OCI-LY3 (cell line): ENCODE results near the gene SOX5.
"Not testable (repeated sequence)": the region's sequence is repeated elsewhere in the genome, so short reads cannot be mapped to it uniquely, and the experiment has no call there.

Source experiments
- H2AFZ ChIP-seq: fragments of 200-600, 300-600 bp; shearing (Covaris generic); 2 replicates; pipeline ENCODE4 v1.6.0; 2014; ENCODE audit warnings: antibody characterized with exemption, low read depth, low read length
- H3K27ac ChIP-seq: fragments of 200-600, 300-600 bp; sonication (generic); 2 replicates; pipeline ENCODE4 v1.5.1; 2014; ENCODE audit warnings: mild to moderate bottlenecking, low read length, moderate library complexity, mixed read lengths
- H3K27me3 ChIP-seq: fragments of 200-600, 300-600 bp; sonication (generic); 2 replicates; pipeline ENCODE4 v1.6.1; 2014; ENCODE audit warnings: low read depth, low read length, mixed read lengths
- H3K36me3 ChIP-seq: fragments of 200-600, 300-600 bp; sonication (generic); replicated peaks from 2 replicates; pipeline ENCODE3; 2014; ENCODE audit warnings: low read depth, low read length, mixed read lengths
- H3K4me1 ChIP-seq: fragments of 300-600, 200-600 bp; sonication (generic); 2 replicates; pipeline ENCODE4 v1.6.1; 2014; ENCODE audit warnings: low read length, mixed read lengths
- H3K4me2 ChIP-seq: fragments of 200-600, 300-600 bp; sonication (generic); 2 replicates; pipeline ENCODE4 v1.6.1; 2014; ENCODE audit warnings: low read length, mixed read lengths
- H3K4me3 ChIP-seq: fragments of 300-600, 200-600 bp; sonication (generic); 2 replicates; pipeline ENCODE4 v1.5.1; 2014; ENCODE audit warnings: antibody characterized with exemption, mild to moderate bottlenecking, low read length, moderate library complexity
- H3K79me2 ChIP-seq: fragments of 300-600, 200-600 bp; shearing (Covaris generic); 2 replicates; pipeline ENCODE4 v1.6.1; 2014; ENCODE audit warnings: mild to moderate bottlenecking, low read length, mixed read lengths
- H3K9ac ChIP-seq: fragments of 300-600, 200-600 bp; shearing (Covaris generic); 2 replicates; pipeline ENCODE4 v1.6.0; 2014; ENCODE audit warnings: mild to moderate bottlenecking, low read length, moderate library complexity
- H3K9me3 ChIP-seq: fragments of 200-600, 300-600 bp; shearing (Covaris generic); 2 replicates; pipeline ENCODE4 v1.6.1; 2014; ENCODE audit warnings: low read length, mixed read lengths; ENCODE audit not compliant: insufficient read depth
- H4K20me1 ChIP-seq: fragments of 200-600, 300-600 bp; sonication (generic); 2 replicates; pipeline ENCODE4 v1.6.1; 2016; ENCODE audit warnings: low read length, mixed read lengths; ENCODE audit not compliant: insufficient read depth
- CTCF ChIP-seq: fragments of 200-600, 300-600 bp; sonication (generic); IDR thresholded peaks from 2 replicates; pipeline ENCODE4 v1.5.1; 2014; ENCODE audit warnings: antibody characterized with exemption, low read length, low read depth
- EZH2phosphoT487 ChIP-seq: fragments of 200-600 bp; shearing (Covaris generic); IDR thresholded peaks from 2 replicates; pipeline ENCODE4 v1.6.1; 2018; ENCODE audit warnings: antibody characterized with exemption, mixed run types, low read depth

SOX5 gene

GRCh38 chr12:23528316-23528715, 421.2 kb downstream of the SOX5 start:
- H3K27me3 ChIP-seq, result no peaks in the 10 kb centered on the region
- TF ChIP-seq CTCF (peak; percentile 14; the same call in 1 of the 2 replicates), EZH2phosphoT487 (no peak)
- H3K4me2 ChIP-seq, result no peak overlapping the region
- H3K79me2 ChIP-seq, result no peaks in the 10 kb centered on the region
- H3K9me3 ChIP-seq, result peaks cover 14% of the 10 kb centered on the region
- H3K27ac ChIP-seq, result no peak overlapping the region
- no peak overlapping the region for H3K4me3 ChIP-seq
- no peak overlapping the region for H2AFZ ChIP-seq
- no peak overlapping the region for H3K9ac ChIP-seq
- no peaks in the 10 kb centered on the region for H4K20me1 ChIP-seq
- peaks cover 44% of the 10 kb centered on the region for H3K36me3 ChIP-seq
- peaks cover 12% of the 10 kb centered on the region for H3K4me1 ChIP-seq

- no peaks in the 10 kb centered on the region for H3K27me3 ChIP-seq
Measured at GRCh38 chr12:23525450-23526072, 423.9 kb downstream of the SOX5 start.

GRCh38 chr12:23523339-23523738, 426.1 kb downstream of the SOX5 start:
- no peak overlapping the region for H2AFZ ChIP-seq
- H3K9ac ChIP-seq, result no peak overlapping the region
- H3K4me3 ChIP-seq, result no peak overlapping the region
- H3K4me1 ChIP-seq, result peaks cover 16% of the 10 kb centered on the region
- peaks cover 20% of the 10 kb centered on the region for H3K36me3 ChIP-seq
- no peaks in the 10 kb centered on the region for H4K20me1 ChIP-seq
- no peaks in the 10 kb centered on the region for H3K27me3 ChIP-seq
- no peaks in the 10 kb centered on the region for H3K79me2 ChIP-seq
- TF ChIP-seq CTCF, result no peak
- H3K9me3 ChIP-seq, result peaks cover 20% of the 10 kb centered on the region
- H3K27ac ChIP-seq, result peak overlapping the region; percentile 29; the same call in 1 of the 2 replicates
- no peak overlapping the region for H3K4me2 ChIP-seq

More at GRCh38 chr12:23525450-23526072, 423.9 kb downstream of the SOX5 start:
- Histone ChIP-seq H4K20me1 (no peaks in the 10 kb centered on the region), H3K79me2 (no peaks in the 10 kb centered on the region), H3K9me3 (peaks cover 20% of the 10 kb centered on the region), H2AFZ (no peak overlapping the region), H3K4me3 (no peak overlapping the region), H3K4me1 (peaks cover 27% of the 10 kb centered on the region), H3K27ac (no peak overlapping the region), H3K36me3 (peaks cover 28% of the 10 kb centered on the region), H3K9ac (no peak overlapping the region), H3K4me2 (no peak overlapping the region)
- TF ChIP-seq EZH2phosphoT487, result no peak

GRCh38 chr12:23519444-23519843, 430.0 kb downstream of the SOX5 start:
- peaks cover 15% of the 10 kb centered on the region for H3K4me1 ChIP-seq
- not testable (repeated sequence) for H3K4me3 ChIP-seq, H3K27me3 ChIP-seq, H3K9ac ChIP-seq, H3K79me2 ChIP-seq, H3K27ac ChIP-seq, H4K20me1 ChIP-seq, H3K4me2 ChIP-seq, H2AFZ ChIP-seq
- peaks cover 14% of the 10 kb centered on the region for H3K9me3 ChIP-seq
- peaks cover 11% of the 10 kb centered on the region for H3K36me3 ChIP-seq

DNA sequence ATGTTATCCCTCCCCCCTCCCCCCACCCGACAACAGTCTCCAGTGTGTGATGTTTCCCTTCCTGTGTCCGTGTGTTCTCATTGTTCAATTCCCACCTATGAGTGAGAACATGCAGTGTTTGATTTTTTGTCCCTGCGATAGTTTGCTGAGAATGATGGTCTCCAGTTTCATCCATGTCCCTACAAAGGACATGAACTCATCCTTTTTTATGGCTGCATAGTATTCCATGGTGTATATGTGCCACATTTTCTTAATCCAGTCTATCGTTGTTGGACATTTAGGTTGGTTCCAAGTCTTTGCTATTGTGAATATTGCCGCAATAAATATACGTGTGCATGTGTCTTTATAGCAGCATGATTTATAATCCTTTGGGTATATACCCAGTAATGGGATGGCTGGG, 433.7 kb downstream of the SOX5 start:
- H3K36me3 ChIP-seq, H3K79me2 ChIP-seq, H3K4me1 ChIP-seq, H3K27ac ChIP-seq, H2AFZ ChIP-seq, H3K27me3 ChIP-seq, H4K20me1 ChIP-seq, H3K4me2 ChIP-seq, H3K9me3 ChIP-seq, H3K4me3 ChIP-seq, H3K9ac ChIP-seq: not testable (repeated sequence)
